Right lobe of liver (tissue), 6 donors: ENCODE results near the gene HPS4. TPM values are rescaled to one million over a fixed set of nuclear protein-coding genes. Genes with fewer than 3 reads are reported as not detected.
"Not testable (repeated sequence)": the region's sequence is repeated elsewhere in the genome, so short reads cannot be mapped to it uniquely, and the experiment has no call there.

Experiments
- ATAC-seq, 4 donors: fragments of 200-7000 bp; cut with Tn5 transposase; one replicate each; pipeline ENCODE4 v1.9.1; 2020; ENCODE audit warnings: mild to moderate bottlenecking in 4 of 4, moderate library complexity in 4 of 4
- DNase-seq, 3 donors: peaks; one replicate each; pipeline ENCODE4 v3.0.0-alpha.2; 2020
- H3K27ac ChIP-seq, 3 donors: fragments of 200-600 bp; one replicate each; pipeline ENCODE4 v1.8.0; 2022
- H3K27me3 ChIP-seq, 2 donors: fragments of 200-600 bp; one replicate each; pipeline ENCODE4 v1.8.0; 2022
- H3K36me3 ChIP-seq, 4 donors: fragments of 200-600 bp; sonication (generic) in 1 of 4; one replicate each; pipeline versions ENCODE4 v1.5.1 to v1.8.0; 2017 to 2022; ENCODE audit warnings: control low read depth in 1 of 4
- H3K4me1 ChIP-seq, 4 donors: fragments of 200-600 bp; sonication (generic) in 1 of 4; one replicate each; pipeline versions ENCODE4 v1.5.1 to v1.8.0; 2017 to 2022; ENCODE audit warnings: control low read depth in 1 of 4
- H3K4me3 ChIP-seq, 3 donors: fragments of 200-600 bp; one replicate each; pipeline ENCODE4 v1.8.0; 2022
- H3K9me3 ChIP-seq, 4 donors: fragments of 200-600 bp; sonication (generic) in 1 of 4; one replicate each; pipeline versions ENCODE4 v1.5.1 to v1.8.0; 2017 to 2022; ENCODE audit warnings: control low read depth in 1 of 4
- POLR2A ChIP-seq: fragments of 450-650 bp; IDR thresholded peaks from one replicate; pipeline ENCODE4 v1.6.1; 2017; ENCODE audit warnings: antibody characterized with exemption, mild to moderate bottlenecking
- WGBS: methylation state at CpG from one replicate; pipeline ENCODE4 v1.1.6; 2018; ENCODE audit warnings: low coverage, low lambda C conversion rate; ENCODE audit not compliant: insufficient coverage; ENCODE audit errors: missing lambda C conversion rate; 5-methylcytosine and 5-hydroxymethylcytosine counted together
- intact Hi-C, 2 donors: fragments of 100-400 bp; cut with DNase I; formaldehyde crosslinking; loops; one replicate each; pipeline versions ENCODE4 v1.11.2 to v1.14.1; 2022
- long read RNA-seq: library from polyadenylated mRNA; unstranded; transcript quantifications from one replicate; pipeline ENCODE4 v2.0.0, GENCODE V29; 2019
- total RNA-seq, 6 experiments: library from RNA; depleted of rRNA in 2 of 6; stranded (reverse); fragments of >200 nt in 2 of 6; fragmentation: NEBNext Ultra II Directional in 3 of 6; extraction: Animal tissue kit (Norgen Biotek cat#: 25700) in 3 of 6; gene quantifications; one replicate each; pipeline versions ENCODE4 v1.1.0 to v1.2.4, GENCODE V29; 2016 to 2023
- TF ChIP-seq, protein P1 (sequence below), 4 donors: fragments of 200-600 bp in 3 of 4; fragments of 450-650 bp in 1 of 4; IDR thresholded peaks; one replicate each; pipeline versions ENCODE4 v1.5.1 to v1.8.0; 2016 to 2022; ENCODE audit warnings: antibody characterized with exemption in 4 of 4, mild to moderate bottlenecking in 2 of 4
- donor health status: DM: no; HTN: yes; CAD: no.
- donor health status: DM: no; HTN: no; CAD: no.
- donor health status: DM: no; HTN: no; CAD: no.
- donor health status: DM: no; HTN: yes; CAD: no.
- donor health status: DM: no; HTN: yes; CAD: no.

Gene HPS4
- 10 to 100 TPM; 10.7 to 13.8 (median 12.6) TPM for total RNA-seq
- long read RNA-seq, partial matches to known transcripts, result 2 of 2 reads
- long read RNA-seq, other reads (novel, unspliced or antisense), result 0 of 2 reads

DNA sequence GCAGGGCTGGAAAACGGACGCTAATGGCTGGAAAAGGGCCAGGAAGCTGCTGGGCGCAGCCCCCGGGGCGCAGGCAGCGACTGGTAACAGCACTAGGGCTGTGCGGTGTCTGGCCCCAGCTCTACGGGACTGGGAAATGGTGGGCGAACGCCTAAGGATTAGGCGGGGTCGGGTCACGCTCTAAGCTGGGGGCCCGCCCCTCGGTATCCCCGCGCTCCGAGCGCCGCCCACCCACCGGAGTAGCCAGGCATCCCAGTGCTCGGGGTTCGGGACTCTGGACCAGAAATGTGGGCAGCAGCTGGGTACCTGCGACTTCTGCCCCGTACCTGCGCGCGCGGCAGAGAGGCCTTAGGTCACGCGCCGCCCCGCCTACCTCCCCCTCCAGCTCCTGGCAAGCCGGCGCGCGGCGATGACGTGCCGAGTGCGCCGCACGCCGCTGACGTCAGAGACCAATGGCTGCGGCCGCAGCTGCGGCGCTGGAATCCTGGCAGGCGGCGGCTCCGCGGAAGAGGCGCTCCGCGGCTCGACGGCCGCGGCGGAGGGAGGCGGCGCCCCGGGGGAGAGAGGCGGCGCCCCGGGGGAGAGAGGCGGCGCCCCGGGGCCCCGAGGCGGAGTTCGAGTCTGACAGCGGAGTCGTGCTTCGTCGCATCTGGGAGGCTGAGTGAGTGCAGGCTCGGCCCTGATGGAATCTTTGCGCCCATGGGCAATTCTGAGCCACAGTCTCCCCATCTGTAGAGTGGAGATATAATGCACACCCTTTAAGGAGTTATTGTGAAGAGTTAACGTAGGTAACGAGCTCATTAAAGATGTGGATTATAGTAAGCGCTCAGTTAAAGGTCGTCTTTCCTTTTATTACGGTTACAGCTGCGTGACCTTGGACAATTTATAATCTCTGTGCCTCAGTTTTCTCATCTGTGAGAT is at the start of gene HPS4, which contains the start of gene SRRD:
HPS4 (minus strand) TSS at position 345 of the 921 bp plus-strand sequence. CDS start 2,021 bp downstream, outside the sequence.
SRRD (plus strand) TSS at position 439 of the 921 bp plus-strand sequence; CDS start at position 453, 14 bp downstream.
- TF ChIP-seq, protein P1, sequence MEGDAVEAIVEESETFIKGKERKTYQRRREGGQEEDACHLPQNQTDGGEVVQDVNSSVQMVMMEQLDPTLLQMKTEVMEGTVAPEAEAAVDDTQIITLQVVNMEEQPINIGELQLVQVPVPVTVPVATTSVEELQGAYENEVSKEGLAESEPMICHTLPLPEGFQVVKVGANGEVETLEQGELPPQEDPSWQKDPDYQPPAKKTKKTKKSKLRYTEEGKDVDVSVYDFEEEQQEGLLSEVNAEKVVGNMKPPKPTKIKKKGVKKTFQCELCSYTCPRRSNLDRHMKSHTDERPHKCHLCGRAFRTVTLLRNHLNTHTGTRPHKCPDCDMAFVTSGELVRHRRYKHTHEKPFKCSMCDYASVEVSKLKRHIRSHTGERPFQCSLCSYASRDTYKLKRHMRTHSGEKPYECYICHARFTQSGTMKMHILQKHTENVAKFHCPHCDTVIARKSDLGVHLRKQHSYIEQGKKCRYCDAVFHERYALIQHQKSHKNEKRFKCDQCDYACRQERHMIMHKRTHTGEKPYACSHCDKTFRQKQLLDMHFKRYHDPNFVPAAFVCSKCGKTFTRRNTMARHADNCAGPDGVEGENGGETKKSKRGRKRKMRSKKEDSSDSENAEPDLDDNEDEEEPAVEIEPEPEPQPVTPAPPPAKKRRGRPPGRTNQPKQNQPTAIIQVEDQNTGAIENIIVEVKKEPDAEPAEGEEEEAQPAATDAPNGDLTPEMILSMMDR (IDR thresholded peaks at IDR 0.05), result no peak
- TF ChIP-seq POLR2A, result peak; percentile 91
- ATAC-seq, result peak; percentile 88 to 92 (median 92)
- Histone ChIP-seq H3K27ac (peak within 1 kb of the TSS; percentile 94 to 97 (median 96)), H3K9me3 (no peaks in the 10 kb centered on the region), H3K36me3 (peaks cover 0 to 16% (median 0%) of the 10 kb centered on the region in 4 donors), H3K4me1 (peaks cover 0 to 33% (median 10%) of the 10 kb centered on the region in 4 donors), H3K4me3 (peak within 1 kb of the TSS; percentile 96 to 99 (median 96)), H3K27me3 (no peaks in the 10 kb centered on the region)
- intact Hi-C loops, result no loop called here
- WGBS, result 4% methylated on average over 8 of the region's 85 CpGs
- peak; percentile 92 to 93 (median 93) for DNase-seq

- no peaks in the 10 kb centered on the region for H3K27me3 ChIP-seq
- peak; percentile 61 to 85 (median 82) for DNase-seq
- peaks cover 0 to 41% (median 6%) of the 10 kb centered on the region in 4 donors for H3K4me1 ChIP-seq
- TF ChIP-seq, protein P1 (IDR thresholded peaks at IDR 0.05), result no peak
- TF ChIP-seq POLR2A, result no peak
- H3K27ac ChIP-seq, result peak overlapping the region; percentile 84 to 93 (median 87)
- peaks cover 3 to 24% (median 6%) of the 10 kb centered on the region in 4 donors for H3K36me3 ChIP-seq
- 5% methylated on average over 2 of the region's 2 CpGs for WGBS
- peak overlapping the region in 1 of 3 donors; percentile 5 for H3K4me3 ChIP-seq
- ATAC-seq, result peak; percentile 68 to 83 (median 74)
- intact Hi-C loops, result no loop called here
- no peaks in the 10 kb centered on the region for H3K9me3 ChIP-seq
Measured at GRCh38 chr22:26529345-26529744, 45.8 kb upstream of the HPS4 start.

DNA sequence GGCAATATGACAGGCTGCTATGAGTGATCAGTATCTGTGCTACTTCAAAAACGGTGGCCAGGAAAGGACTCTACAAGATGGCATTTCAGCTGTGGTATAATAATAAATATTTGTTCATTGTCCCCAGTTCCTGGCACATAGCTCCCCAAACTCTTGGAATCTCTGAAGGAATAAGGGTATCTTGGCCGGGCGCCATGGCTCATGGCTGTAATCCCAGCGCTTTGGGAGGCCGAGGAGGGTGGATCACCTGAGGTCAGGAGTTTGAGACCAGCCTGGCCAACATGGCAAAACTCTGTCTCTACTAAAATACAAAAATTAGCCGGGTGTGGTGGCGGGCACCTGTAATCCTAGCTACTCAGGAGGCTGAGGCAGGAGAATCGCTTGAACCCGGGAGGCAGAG is 44.9 kb upstream of the HPS4 start:
- Histone ChIP-seq H3K36me3 (peaks cover 0 to 17% (median 4%) of the 10 kb centered on the region in 4 donors), H3K4me3 (peak overlapping the region in 1 of 3 donors; percentile 67), H3K27ac (peak overlapping the region; percentile 84 to 93 (median 87)), H3K4me1 (peaks cover 0 to 45% (median 10%) of the 10 kb centered on the region in 4 donors)
- H3K9me3 ChIP-seq, H3K27me3 ChIP-seq, intact Hi-C loops: not testable (repeated sequence)
- WGBS, result 24% methylated on average over 8 of the region's 9 CpGs
- ATAC-seq (peak in 3 of 4 donors; percentile 1 to 29 (median 3)), DNase-seq (peak; percentile 55 to 80 (median 77))

- peak overlapping the region in 2 of 3 donors; percentile 61 to 67 for H3K4me3 ChIP-seq
- H3K27ac ChIP-seq, result peak overlapping the region; percentile 84 to 93 (median 87)
- H3K27me3 ChIP-seq, result no peaks in the 10 kb centered on the region
- 41% methylated on average over 14 of the region's 15 CpGs for WGBS
- ATAC-seq (peak; percentile 22 to 36 (median 28)), DNase-seq (peak in 2 of 3 donors; percentile 54 to 55)
- TF ChIP-seq, protein P1 (IDR thresholded peaks at IDR 0.05), result no peak
- TF ChIP-seq POLR2A, result no peak
- intact Hi-C loops, result no loop called here
- H3K9me3 ChIP-seq, result no peaks in the 10 kb centered on the region
- peaks cover 0 to 45% (median 11%) of the 10 kb centered on the region in 4 donors for H3K4me1 ChIP-seq
- peaks cover 0 to 17% (median 4%) of the 10 kb centered on the region in 4 donors for H3K36me3 ChIP-seq
Measured at GRCh38 chr22:26527574-26528465, 44.2 kb upstream of the HPS4 start.
